RKO (cell line): ENCODE measurements around the gene CD80.
A peak's percentile ranks its signal among the peaks of the same experiment; 100 is the strongest.

Experiments
- DNase-seq: peaks from one replicate; pipeline ENCODE4 v3.0.0-alpha.2; 2016; ENCODE audit warnings: low spot score

Gene CD80

GRCh38 chr3:119497820-119498185 lies 61.6 kb downstream of the CD80 start:
- peak; percentile 38 for DNase-seq

GRCh38 chr3:119494597-119494996 lies 64.8 kb downstream of the CD80 start:
- peak; percentile 32 for DNase-seq

- no peak for DNase-seq
Observed at GRCh38 chr3:119492810-119493209, 66.6 kb downstream of the CD80 start.

GRCh38 chr3:119492128-119492527 lies 67.3 kb downstream of the CD80 start:
- no peak for DNase-seq

- DNase-seq = no peak
Observed at GRCh38 chr3:119490153-119490552, 69.3 kb downstream of the CD80 start.

GRCh38 chr3:119485563-119485962 lies 73.9 kb downstream of the CD80 start:
- no peak for DNase-seq

- DNase-seq = no peak
Observed at GRCh38 chr3:119483101-119483500, 76.3 kb downstream of the CD80 start.

- DNase-seq = no peak
Observed at GRCh38 chr3:119481079-119481478, 78.3 kb downstream of the CD80 start.
